GM19438 (cell line): ENCODE results near the gene GOLIM4.
"Not testable (repeated sequence)": the region's sequence is repeated elsewhere in the genome, so short reads cannot be mapped to it uniquely, and the experiment has no call there.

Experiments
- ATAC-seq: cut with Tn5 transposase; IDR thresholded peaks from one replicate; pipeline ENCODE4 v1.9.1; 2021; ENCODE audit warnings: low read depth; ENCODE audit not compliant: unreplicated experiment

GOLIM4 gene

GRCh38 chr3:168051531-168052471, 43.9 kb downstream of the GOLIM4 start:
- peak; percentile 59 for ATAC-seq

- ATAC-seq: no peak
These were observed 44.7 kb downstream of the GOLIM4 start for GRCh38 chr3:168051070-168051469.

GRCh38 chr3:168049367-168049974, 46.3 kb downstream of the GOLIM4 start:
- no peak for ATAC-seq

- no peak for ATAC-seq
These were observed 47.1 kb downstream of the GOLIM4 start for GRCh38 chr3:168048414-168049330.

- ATAC-seq: no peak
These were observed 47.8 kb downstream of the GOLIM4 start for GRCh38 chr3:168047936-168048335.

GRCh38 chr3:168047190-168047795, 48.4 kb downstream of the GOLIM4 start:
- peak; percentile 61 for ATAC-seq

GRCh38 chr3:168044049-168044448, 51.7 kb downstream of the GOLIM4 start:
- no peak for ATAC-seq

GRCh38 chr3:168040607-168041208, 55.0 kb downstream of the GOLIM4 start:
- peak; percentile 74 for ATAC-seq

GRCh38 chr3:168037020-168037419, 58.7 kb downstream of the GOLIM4 start:
- no peak for ATAC-seq

GRCh38 chr3:168036619-168037018, 59.1 kb downstream of the GOLIM4 start:
- no peak for ATAC-seq

- no peak for ATAC-seq
These were observed 61.4 kb downstream of the GOLIM4 start for GRCh38 chr3:168034152-168034928.

GRCh38 chr3:168030577-168030976, 65.1 kb downstream of the GOLIM4 start:
- no peak for ATAC-seq

- ATAC-seq: no peak
These were observed 66.0 kb downstream of the GOLIM4 start for GRCh38 chr3:168029705-168030104.

- no peak for ATAC-seq
These were observed 67.6 kb downstream of the GOLIM4 start for GRCh38 chr3:168028086-168028485.

GRCh38 chr3:168026764-168027163, 69.0 kb downstream of the GOLIM4 start:
- no peak for ATAC-seq

- no peak for ATAC-seq
These were observed 70.6 kb downstream of the GOLIM4 start for GRCh38 chr3:168025076-168025475.

- no peak for ATAC-seq
These were observed 71.2 kb downstream of the GOLIM4 start for GRCh38 chr3:168024537-168024941.

- ATAC-seq: no peak
These were observed 73.8 kb downstream of the GOLIM4 start for GRCh38 chr3:168021737-168022450.

- not testable (repeated sequence) for ATAC-seq
These were observed 84.4 kb downstream of the GOLIM4 start for GRCh38 chr3:168011280-168011679.
